Hepatocyte (in vitro differentiated cells): ENCODE measurements around the gene FAM118A. TPM values are rescaled to one million over a fixed set of nuclear protein-coding genes. Genes with fewer than 3 reads are reported as not detected.

Source experiments
- DNase-seq: peaks from one replicate; pipeline ENCODE4 v3.0.0-alpha.2; 2016; ENCODE audit warnings: low spot score
- H2AFZ ChIP-seq: fragments of 200-600 bp; sonication (generic); 2 replicates; pipeline ENCODE4 v1.6.0; 2016; ENCODE audit warnings: antibody characterized with exemption, mild to moderate bottlenecking
- H3K27ac ChIP-seq: fragments of 200-600 bp; sonication (generic); 2 replicates; pipeline ENCODE4 v1.5.1; 2016; ENCODE audit warnings: mild to moderate bottlenecking
- H3K27me3 ChIP-seq: fragments of 200-600 bp; sonication (generic); 2 replicates; pipeline ENCODE4 v1.6.1; 2016
- H3K36me3 ChIP-seq: fragments of 200-600 bp; sonication (generic); replicated peaks from 2 replicates; pipeline ENCODE4 v1.5.1; 2016; ENCODE audit warnings: low read depth; ENCODE audit not compliant: insufficient read depth
- H3K4me1 ChIP-seq: fragments of 200-600 bp; sonication (generic); 2 replicates; pipeline ENCODE4 v1.5.1; 2016; ENCODE audit warnings: mild to moderate bottlenecking, moderate library complexity; ENCODE audit not compliant: insufficient read depth
- H3K4me2 ChIP-seq: fragments of 200-600 bp; sonication (generic); 2 replicates; pipeline ENCODE4 v1.6.0; 2016
- H3K4me3 ChIP-seq: fragments of 200-600 bp; sonication (generic); 2 replicates; pipeline ENCODE4 v1.5.1; 2016; ENCODE audit warnings: mild to moderate bottlenecking
- H3K79me2 ChIP-seq: fragments of 200-600 bp; sonication (generic); 2 replicates; pipeline ENCODE4 v1.6.0; 2017; ENCODE audit warnings: mild to moderate bottlenecking
- H3K9me2 ChIP-seq: fragments of 200-600 bp; sonication (generic); replicated peaks from 2 replicates; pipeline ENCODE4 v1.6.0; 2017; ENCODE audit warnings: mild to moderate bottlenecking; ENCODE audit not compliant: insufficient read depth
- H3K9me3 ChIP-seq: fragments of 200-600 bp; sonication (generic); 2 replicates; pipeline ENCODE4 v1.5.1; 2016; ENCODE audit warnings: low read depth, mild to moderate bottlenecking
- H4K20me1 ChIP-seq: fragments of 200-600 bp; sonication (generic); 2 replicates; pipeline ENCODE4 v1.6.0; 2016; ENCODE audit warnings: mild to moderate bottlenecking; ENCODE audit not compliant: insufficient read depth, poor library complexity, severe bottlenecking
- CTCF ChIP-seq: fragments of 200-600 bp; sonication (generic); IDR thresholded peaks from 2 replicates; pipeline ENCODE4 v1.5.1; 2016; ENCODE audit warnings: antibody characterized with exemption, mild to moderate bottlenecking; ENCODE audit not compliant: poor library complexity
- EZH2 ChIP-seq: fragments of 200-600 bp; sonication (generic); IDR thresholded peaks from 2 replicates; pipeline ENCODE4 v1.6.1; 2016; ENCODE audit warnings: antibody characterized with exemption, mild to moderate bottlenecking, borderline replicate concordance
- EZH2phosphoT487 ChIP-seq: fragments of 200-600 bp; sonication (generic); IDR thresholded peaks from one replicate; pipeline ENCODE4 v1.6.1; 2018; ENCODE audit warnings: antibody characterized with exemption, mild to moderate bottlenecking, low read depth, moderate library complexity; ENCODE audit not compliant: unreplicated experiment, severe bottlenecking
- whole genome bisulfite sequencing: methylation state at CpG from one replicate; pipeline ENCODE4 v1.1.6; 2016; ENCODE audit warnings: low lambda C conversion rate; ENCODE audit errors: missing lambda C conversion rate; 5-methylcytosine and 5-hydroxymethylcytosine counted together
- polyA plus RNA-seq: library from polyadenylated mRNA; unstranded; fragments of >200 nt; fragmentation: Nextera tagmentation; extraction: Ambion mirVana; gene quantifications from 2 replicates; pipeline ENCODE4 v1.2.1, GENCODE V29; 2016
- total RNA-seq: library from RNA; depleted of rRNA; stranded (reverse); fragments of >200 nt; gene quantifications from 2 replicates; pipeline ENCODE4 v1.2.3, GENCODE V29; 2014

The FAM118A gene
- total and polyA plus RNA-seq, 2 experiments from 2014 or later, result 94.2 to 193 TPM

- TF ChIP-seq EZH2, result no peak
- TF ChIP-seq EZH2phosphoT487, result no peak
- TF ChIP-seq CTCF, result no peak
- no peak for DNase-seq
- no peaks in the 10 kb centered on the region for H3K27me3 ChIP-seq
- 87% methylated on average over 9 of the region's 9 CpGs for WGBS
- peak overlapping the region; percentile 25 for H3K4me2 ChIP-seq
- peaks cover 93% of the 10 kb centered on the region for H3K79me2 ChIP-seq
- H3K4me1 ChIP-seq, result peaks cover 48% of the 10 kb centered on the region
- H2AFZ ChIP-seq, result no peak overlapping the region
- H4K20me1 ChIP-seq, result no peaks in the 10 kb centered on the region
- no peaks in the 10 kb centered on the region for H3K9me3 ChIP-seq
- no peaks in the 10 kb centered on the region for H3K36me3 ChIP-seq
- H3K27ac ChIP-seq, result peak overlapping the region; percentile 89
- no peak overlapping the region for H3K4me3 ChIP-seq
- H3K9me2 ChIP-seq, result no peaks in the 10 kb centered on the region
Observed at GRCh38 chr22:45316796-45317526, 7.2 kb downstream of the FAM118A start.

- Histone ChIP-seq H3K27ac (peak overlapping the region; percentile 89), H3K9me3 (no peaks in the 10 kb centered on the region), H3K36me3 (no peaks in the 10 kb centered on the region), H3K4me2 (peak overlapping the region; percentile 29), H3K4me1 (peaks cover 48% of the 10 kb centered on the region), H3K79me2 (peaks cover 93% of the 10 kb centered on the region), H3K4me3 (no peak overlapping the region), H3K9me2 (no peaks in the 10 kb centered on the region), H4K20me1 (no peaks in the 10 kb centered on the region), H3K27me3 (no peaks in the 10 kb centered on the region), H2AFZ (no peak overlapping the region)
- peak; percentile 36 for DNase-seq
- 72% methylated on average over 19 of the region's 19 CpGs for WGBS
- no peak for TF ChIP-seq EZH2phosphoT487
- TF ChIP-seq CTCF, result peak; percentile 28
- TF ChIP-seq EZH2, result no peak
Observed at GRCh38 chr22:45317551-45318167, 7.9 kb downstream of the FAM118A start.

GRCh38 chr22:45318168-45318557 lies 8.4 kb downstream of the FAM118A start:
- Histone ChIP-seq H3K79me2 (peaks cover 92% of the 10 kb centered on the region), H3K4me3 (no peak overlapping the region), H4K20me1 (no peaks in the 10 kb centered on the region), H3K36me3 (no peaks in the 10 kb centered on the region), H3K27ac (peak overlapping the region; percentile 89), H3K9me2 (no peaks in the 10 kb centered on the region), H2AFZ (no peak overlapping the region), H3K4me1 (peaks cover 48% of the 10 kb centered on the region), H3K9me3 (no peaks in the 10 kb centered on the region), H3K4me2 (peak overlapping the region; percentile 29), H3K27me3 (no peaks in the 10 kb centered on the region)
- TF ChIP-seq EZH2phosphoT487 (no peak), EZH2 (no peak), CTCF (no peak)
- peak; percentile 84 for DNase-seq
- WGBS, result 32% methylated on average over 8 of the region's 8 CpGs
